GM21447 (cell line): ENCODE data around the gene RNF121.

Experiments used
- ATAC-seq: cut with Tn5 transposase; IDR thresholded peaks from one replicate; pipeline ENCODE4 v1.9.1; 2021; ENCODE audit not compliant: unreplicated experiment

The RNF121 gene

DNA sequence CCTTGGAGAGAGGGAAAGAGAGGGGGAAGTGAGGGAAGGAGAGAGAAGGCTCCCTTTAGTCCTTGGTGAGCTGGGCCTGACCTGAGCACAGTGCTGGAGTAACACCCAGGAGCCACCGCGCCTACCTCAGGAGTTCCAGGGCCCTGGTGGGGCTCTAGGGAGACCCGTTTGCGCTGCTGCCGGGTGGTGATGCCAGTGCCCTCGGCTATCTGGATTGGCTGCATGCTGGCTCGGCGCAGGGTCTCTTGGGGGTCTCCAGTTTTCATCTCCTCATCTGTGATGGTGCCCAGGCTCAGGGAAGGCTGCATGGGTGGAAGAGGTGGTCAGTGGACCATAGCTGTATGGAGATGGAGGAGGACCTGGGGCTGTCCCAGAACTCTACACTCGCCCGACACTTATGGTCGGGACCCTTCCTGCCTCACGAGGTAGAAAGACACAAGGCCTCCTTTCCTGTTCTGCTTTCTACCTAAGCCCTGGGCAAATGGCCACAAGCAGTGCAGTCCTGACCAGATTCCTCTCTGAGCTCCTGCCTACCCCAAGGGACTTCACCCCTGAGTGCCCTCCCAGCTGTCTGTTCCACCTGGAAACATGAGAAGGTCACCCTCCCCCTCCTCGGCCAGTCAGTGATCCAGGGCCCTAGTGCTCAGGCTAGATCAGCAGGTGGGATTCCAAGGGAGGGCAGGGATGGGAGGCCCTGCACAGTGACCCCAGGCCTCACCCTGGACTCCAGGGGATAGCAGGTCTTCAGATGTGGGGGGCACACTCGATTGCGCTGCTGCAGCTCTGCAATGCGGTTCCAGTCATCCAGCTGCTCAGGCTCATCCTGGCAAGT is 75.9 kb downstream of the RNF121 start:
- ATAC-seq, result no peak

GRCh38 chr11:72005347-72006260 is 76.8 kb downstream of the RNF121 start:
- no peak for ATAC-seq

GRCh38 chr11:72006309-72007088 is 77.7 kb downstream of the RNF121 start:
- no peak for ATAC-seq

- ATAC-seq, result no peak
Observed at GRCh38 chr11:72007089-72007476, 78.2 kb downstream of the RNF121 start.

DNA sequence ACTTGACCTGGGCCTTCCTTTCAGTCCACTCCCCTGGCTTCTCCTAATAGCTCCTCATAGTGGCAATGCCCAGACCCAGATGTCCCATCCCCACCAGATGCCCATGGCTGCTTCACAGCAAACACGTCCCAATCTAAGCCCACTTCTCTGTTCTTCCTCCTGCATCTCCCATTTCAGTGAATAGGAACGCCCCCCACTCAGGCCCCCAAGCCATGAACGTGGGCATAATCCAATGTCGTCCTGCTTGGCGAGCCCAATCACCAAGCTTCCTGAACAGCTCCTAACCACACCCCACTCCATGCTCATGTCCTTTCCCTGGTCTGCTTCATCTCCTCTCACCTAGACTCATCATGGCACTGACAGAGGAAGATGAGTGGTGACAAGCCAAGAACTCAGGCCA is 78.7 kb downstream of the RNF121 start:
- ATAC-seq, result no peak

DNA sequence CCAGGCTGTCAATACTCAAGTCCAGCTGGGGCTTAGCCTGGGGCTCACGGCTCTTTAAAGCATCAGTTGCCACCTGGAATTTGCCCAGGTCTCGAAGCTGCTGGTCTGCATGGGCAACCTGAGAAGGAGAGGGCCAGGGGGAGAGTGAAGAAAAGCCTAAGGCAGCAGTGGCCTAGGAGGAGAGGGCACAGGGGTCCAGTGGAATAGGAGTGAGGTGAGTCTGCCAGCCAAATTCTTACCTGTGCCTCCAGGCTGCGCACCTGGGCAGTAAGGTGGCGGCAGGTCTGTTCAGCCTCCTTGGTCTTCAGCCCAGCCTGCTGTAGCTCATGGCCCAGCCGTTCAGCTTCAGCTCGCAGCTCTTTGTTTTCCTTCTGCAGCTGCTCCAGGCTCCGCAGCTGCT is 79.9 kb downstream of the RNF121 start:
- no peak for ATAC-seq

- ATAC-seq, result no peak
Observed at GRCh38 chr11:72009156-72009555, 80.3 kb downstream of the RNF121 start.

- no peak for ATAC-seq
Observed at GRCh38 chr11:72010529-72011233, 81.8 kb downstream of the RNF121 start.

DNA sequence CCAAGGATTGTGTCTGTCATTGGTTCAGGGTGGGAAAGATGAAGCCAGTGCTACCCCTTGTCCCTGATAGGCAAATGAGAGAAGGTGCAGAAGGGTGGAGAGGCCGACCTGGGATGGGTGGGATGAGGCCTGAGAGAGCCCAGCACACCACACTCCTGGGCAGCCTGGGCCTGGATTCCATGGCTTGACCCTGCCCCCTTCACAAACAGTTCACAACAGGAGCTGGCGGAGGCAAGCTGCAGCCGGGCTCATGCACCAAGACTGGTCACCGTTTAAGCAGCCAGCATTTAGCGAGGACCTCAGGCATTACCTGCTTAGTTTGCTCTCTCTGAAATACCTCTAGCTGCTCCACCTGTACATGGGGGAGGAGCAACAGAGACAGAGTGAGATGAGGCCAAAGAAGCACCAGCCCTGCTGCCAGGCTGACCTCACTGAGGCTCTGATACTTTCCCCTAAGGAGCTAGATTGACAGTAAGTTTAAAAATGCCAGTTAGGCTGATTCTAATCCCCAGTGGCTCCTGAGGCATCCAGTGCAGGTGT is 83.3 kb downstream of the RNF121 start:
- ATAC-seq, result no peak

- ATAC-seq, result no peak
Observed at GRCh38 chr11:72012897-72013721, 84.3 kb downstream of the RNF121 start.

DNA sequence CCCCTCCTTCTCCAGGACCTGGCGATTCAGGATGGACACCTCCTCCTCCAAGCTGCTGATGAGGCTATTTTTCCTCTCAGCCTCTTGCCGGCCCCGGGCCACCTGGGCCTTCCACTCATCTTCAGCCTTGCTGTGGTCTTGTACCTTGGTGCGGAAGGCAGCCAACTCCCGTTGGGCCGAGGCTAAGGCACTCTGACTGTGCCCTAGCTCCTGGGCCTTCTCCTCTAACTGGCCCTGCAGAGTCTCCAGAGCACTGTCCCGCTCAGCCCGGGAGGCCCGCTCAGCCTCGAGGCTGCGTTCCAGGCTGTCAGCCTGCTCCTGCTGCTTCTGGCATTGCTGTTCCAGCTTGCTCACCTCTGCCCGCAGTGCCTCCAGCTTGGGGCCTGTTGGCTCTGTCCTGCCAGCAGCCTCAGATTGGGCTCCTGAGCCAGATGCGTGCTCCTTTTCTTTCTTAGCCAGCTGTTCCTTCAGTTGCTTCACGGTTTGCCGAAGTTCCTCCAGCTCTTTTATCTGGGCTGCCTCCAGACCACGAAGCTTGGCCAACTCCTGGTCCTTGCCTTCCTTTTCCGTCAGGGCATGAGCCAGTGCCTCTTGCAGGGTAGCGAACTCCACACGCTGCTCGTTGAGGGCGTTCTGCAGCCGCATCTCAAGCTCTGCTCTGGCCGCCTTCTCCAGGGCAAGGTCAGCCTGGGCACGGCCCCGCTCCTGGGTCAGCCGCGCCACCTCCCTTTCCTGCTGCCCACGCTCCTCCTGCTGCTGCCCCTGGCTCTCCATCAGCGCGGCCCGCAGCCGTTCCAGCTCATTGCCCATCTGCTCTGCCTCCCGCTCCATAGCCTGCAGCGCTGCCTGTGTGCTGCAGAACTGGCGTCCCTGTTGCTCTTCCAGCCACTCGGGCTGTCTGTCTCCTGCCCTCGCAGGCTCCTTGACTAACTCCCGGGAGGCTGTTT is 85.2 kb downstream of the RNF121 start:
- ATAC-seq, result no peak

- no peak for ATAC-seq
Observed at GRCh38 chr11:72014761-72015320, 86.0 kb downstream of the RNF121 start.

GRCh38 chr11:72015511-72016061 is 86.7 kb downstream of the RNF121 start:
- no peak for ATAC-seq

DNA sequence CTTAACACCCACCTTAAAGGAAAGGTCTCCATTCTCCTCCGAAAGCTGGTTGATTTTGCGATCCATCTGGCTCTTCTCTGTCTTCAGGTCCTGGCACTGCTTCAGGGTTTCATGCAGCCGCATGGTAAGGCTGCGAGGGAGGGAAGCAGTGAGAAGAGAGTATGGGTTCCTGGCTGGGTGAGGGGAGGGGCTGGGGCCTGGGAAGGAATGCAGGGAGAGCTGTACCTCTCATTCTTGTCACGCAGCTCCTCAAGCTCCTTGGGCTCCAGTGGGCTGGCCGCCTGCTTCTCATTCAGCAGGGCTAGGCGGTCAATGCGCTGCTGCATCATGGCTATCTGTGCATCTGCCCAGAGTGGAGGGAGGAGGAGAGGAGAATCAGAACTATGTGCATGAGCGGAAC is 89.3 kb downstream of the RNF121 start:
- no peak for ATAC-seq

GRCh38 chr11:72023335-72023734 is 94.5 kb downstream of the RNF121 start:
- no peak for ATAC-seq

DNA sequence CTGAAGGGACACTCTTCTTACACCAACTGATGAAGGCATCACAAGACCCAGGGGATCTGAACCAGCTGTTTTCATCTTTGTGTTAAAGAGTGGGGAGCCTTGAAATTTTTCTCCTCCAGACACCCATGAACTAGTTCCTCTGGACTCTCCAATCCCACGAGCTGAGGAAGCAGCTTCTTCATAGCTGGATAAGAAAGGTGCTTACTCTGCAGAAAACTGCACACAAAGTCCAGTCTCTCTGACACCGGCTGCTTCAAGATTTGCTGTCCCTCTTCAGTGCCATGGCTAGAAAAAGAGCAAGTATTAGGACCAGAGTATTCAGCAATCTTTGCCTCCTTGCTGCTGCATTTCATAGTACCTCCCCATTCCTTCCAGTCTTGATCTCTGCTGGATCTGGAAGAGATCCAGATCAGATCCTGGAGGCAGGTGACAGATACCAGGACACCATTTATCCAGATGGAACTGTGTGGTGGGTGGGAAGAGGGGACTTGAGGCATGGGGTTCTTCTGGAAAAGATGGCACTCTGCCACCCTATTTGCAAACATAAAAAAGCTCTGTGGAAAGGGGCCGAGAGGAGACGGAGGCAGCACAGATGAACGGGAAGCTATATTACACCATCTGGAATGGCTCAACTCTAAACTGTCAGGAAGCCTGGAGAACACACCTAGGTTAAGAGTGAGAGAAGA is 95.4 kb downstream of the RNF121 start:
- ATAC-seq, result no peak

DNA sequence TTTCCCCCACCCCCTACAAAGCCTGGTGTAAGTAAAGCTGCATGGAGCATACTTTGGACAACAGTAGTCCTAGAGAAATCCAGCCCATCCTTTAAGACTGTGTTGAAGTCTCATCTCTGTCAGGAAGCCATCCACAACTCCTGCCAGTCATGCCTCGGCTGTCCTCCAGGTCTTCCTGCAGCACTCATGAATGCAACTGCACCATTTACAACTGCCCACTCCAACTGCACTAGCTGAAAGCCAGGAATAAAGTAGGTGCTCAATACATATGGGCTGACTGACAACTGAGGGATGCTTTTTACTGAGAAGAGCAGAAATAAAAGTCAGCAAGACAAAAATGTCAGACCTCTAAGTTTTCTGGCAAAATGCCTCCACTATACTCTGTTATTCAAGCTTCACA is 97.2 kb downstream of the RNF121 start:
- no peak for ATAC-seq
